ENCODE results near the gene KCTD18. TPM values are rescaled to one million over a fixed set of nuclear protein-coding genes. Genes with fewer than 3 reads are reported as not detected.

Gene KCTD18
- total RNA-seq, 6 experiments from 2014 or later = 11.2 to 14.6 (median 13.3) TPM

GRCh38 chr2:200442471-200442870 is 67.4 kb downstream of the KCTD18 start:
- DNase-seq = peak; percentile 74
- TF ChIP-seq CTCF (IDR thresholded peaks at IDR 0.05) = no peak
- peaks cover 3% of the 10 kb centered on the region; the same call in 1 of the 2 replicates for H3K27me3 Mint-ChIP-seq (ENCODE audit: insufficient read depth)

GRCh38 chr2:200439981-200440380 is 69.9 kb downstream of the KCTD18 start:
- peaks cover 73% of the 10 kb centered on the region for H3K4me1 Mint-ChIP-seq (ENCODE audit: low read depth)
- no peak for TF ChIP-seq CTCF (IDR thresholded peaks at IDR 0.05)
- no peaks in the 10 kb centered on the region for H3K9me3 Mint-ChIP-seq
- H3K36me3 Mint-ChIP-seq (ENCODE audit: low read depth) = peaks cover 83% of the 10 kb centered on the region
- H3K27me3 Mint-ChIP-seq (ENCODE audit: insufficient read depth) = peaks cover 3% of the 10 kb centered on the region
- no peak overlapping the region for H3K27ac Mint-ChIP-seq
- DNase-seq = no peak
- no peak overlapping the region for H3K4me3 Mint-ChIP-seq

More at GRCh38 chr2:200442471-200442870, 67.4 kb downstream of the KCTD18 start:
- H3K9me3 Mint-ChIP-seq = no peaks in the 10 kb centered on the region
- H3K4me3 Mint-ChIP-seq = peak overlapping the region; percentile 29; the same call in 1 of the 2 replicates
- peak overlapping the region; percentile 71 for H3K27ac Mint-ChIP-seq
- H3K4me1 Mint-ChIP-seq (ENCODE audit: low read depth) = peaks cover 62% of the 10 kb centered on the region
- peaks cover 79% of the 10 kb centered on the region for H3K36me3 Mint-ChIP-seq (ENCODE audit: low read depth)

Other genes starting within 250 kb of the KCTD18 start
- gene SPATS2L, start 203.4 kb downstream of the KCTD18 start, total RNA-seq (2021; fragmentation: NEBNext Ultra II Directional; extraction: Animal tissue kit (Norgen Biotek cat#: 25700)) = 100 to 1,000 TPM; 146 to 205 (median 198) TPM
- 10 to 100 TPM; 10.6 to 22.3 (median 20.5) TPM for gene SGO2, start 16.1 kb upstream of the KCTD18 start, total RNA-seq (2021; fragmentation: NEBNext Ultra II Directional; extraction: Animal tissue kit (Norgen Biotek cat#: 25700))
- 10 to 100 TPM; 46.7 to 71.7 (median 62.1) TPM for gene AOX1, start 75.9 kb upstream of the KCTD18 start, total RNA-seq (2021; fragmentation: NEBNext Ultra II Directional; extraction: Animal tissue kit (Norgen Biotek cat#: 25700))

All from HFFc6 (cell line).